Measurements from ENCODE around the gene MVD. TPM values are rescaled to one million over a fixed set of nuclear protein-coding genes. Genes with fewer than 3 reads are reported as not detected.

Gene MVD
- total and polyA plus RNA-seq, 2 of the 13 experiments (the other 11 are each of a cell fraction or from before 2014, with no cell fraction given), result 28.1 to 187 TPM

DNA sequence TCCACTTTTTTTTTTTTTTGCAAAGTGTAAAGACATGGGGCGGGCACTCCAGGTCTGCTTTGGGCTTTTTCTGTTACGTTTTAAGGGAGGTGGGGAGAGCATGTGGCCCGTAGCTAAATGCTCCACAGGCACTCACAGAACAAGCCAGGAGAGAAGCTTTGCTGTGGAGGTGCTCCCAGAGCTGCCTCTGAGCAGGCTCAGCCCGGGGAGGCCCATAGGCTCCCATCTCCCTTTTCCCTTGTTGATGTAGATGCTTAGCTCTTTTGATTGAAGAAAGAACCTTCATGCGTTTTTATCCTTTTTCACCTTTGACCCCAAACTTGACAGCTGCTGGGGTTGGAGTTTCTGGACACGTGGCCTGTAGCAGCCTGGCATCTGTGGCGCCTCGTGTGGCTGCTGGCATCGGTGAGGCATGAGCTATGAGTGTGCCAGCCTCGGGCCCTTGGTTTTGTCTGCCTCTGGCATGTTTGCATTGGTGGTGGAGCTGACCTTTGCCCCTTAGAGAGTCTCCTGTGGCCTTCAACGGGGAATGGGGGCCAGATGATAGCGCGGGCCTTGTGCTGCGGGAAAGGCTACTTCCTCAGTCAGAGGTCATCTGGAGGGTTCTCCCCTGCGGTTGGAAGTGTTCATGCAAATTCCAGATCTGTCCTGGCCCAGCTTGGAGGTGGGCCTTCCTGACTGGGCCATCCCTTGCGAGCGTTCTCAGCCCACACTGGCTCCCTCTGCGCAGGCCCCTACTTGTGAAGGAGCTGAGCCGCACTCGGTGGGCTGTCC, 44.5 kb downstream of the MVD start (continued):
- TF ChIP-seq HNRNPL (IDR thresholded peaks at IDR 0.05; ENCODE audit: low read depth, low read length) (peak; percentile 100), FOXP1 (IDR thresholded peaks at IDR 0.05) (no peak), FOXP1 (CRISPR knock-in tag; IDR thresholded peaks at IDR 0.05) (0 out of 2 replicates have a peak, but pooled peaks have one; percentile 17), ZNF550 (CRISPR knock-in tag; IDR thresholded peaks at IDR 0.05; ENCODE audit: borderline replicate concordance) (0 out of 2 replicates have a peak, but pooled peaks have one; percentile 21), ZNF605 (CRISPR knock-in tag; IDR thresholded peaks at IDR 0.05) (0 out of 2 replicates have a peak, but pooled peaks have one; percentile 8), MAZ (IDR thresholded peaks at IDR 0.05; ENCODE audit: borderline replicate concordance, low read depth, low read length) (peak; percentile 69; the same call in 1 of the 2 replicates), MAZ (CRISPR knock-in tag; IDR thresholded peaks at IDR 0.05; ENCODE audit: low read depth) (0 out of 2 replicates have a peak, but pooled peaks have one; percentile 55), ZNF557 (CRISPR knock-in tag; IDR thresholded peaks at IDR 0.05) (peak; percentile 88; the same call in 1 of the 2 replicates), ESRRA (CRISPR knock-in tag; IDR thresholded peaks at IDR 0.05; ENCODE audit: low read depth) (peak; percentile 80), ZNF331 (CRISPR knock-in tag; IDR thresholded peaks at IDR 0.05) (peak; percentile 84; the same call in 1 of the 2 replicates), ZIK1 (CRISPR knock-in tag; IDR thresholded peaks at IDR 0.05; ENCODE audit: borderline replicate concordance, low read depth) (0 out of 2 replicates have a peak, but pooled peaks have one; percentile 31)
- TF ChIP-seq, protein P1, sequence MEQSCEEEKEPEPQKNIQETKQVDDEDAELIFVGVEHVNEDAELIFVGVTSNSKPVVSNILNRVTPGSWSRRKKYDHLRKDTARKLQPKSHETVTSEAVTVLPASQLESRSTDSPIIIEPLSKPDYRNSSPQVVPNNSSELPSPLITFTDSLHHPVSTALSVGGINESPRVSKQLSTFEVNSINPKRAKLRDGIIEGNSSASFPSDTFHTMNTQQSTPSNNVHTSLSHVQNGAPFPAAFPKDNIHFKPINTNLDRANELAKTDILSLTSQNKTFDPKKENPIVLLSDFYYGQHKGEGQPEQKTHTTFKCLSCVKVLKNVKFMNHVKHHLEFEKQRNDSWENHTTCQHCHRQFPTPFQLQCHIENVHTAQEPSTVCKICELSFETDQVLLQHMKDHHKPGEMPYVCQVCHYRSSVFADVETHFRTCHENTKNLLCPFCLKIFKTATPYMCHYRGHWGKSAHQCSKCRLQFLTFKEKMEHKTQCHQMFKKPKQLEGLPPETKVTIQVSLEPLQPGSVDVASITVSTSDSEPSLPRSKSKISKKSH (CRISPR knock-in tag; IDR thresholded peaks at IDR 0.05; ENCODE audit: borderline replicate concordance), result peak; percentile 15; the same call in 1 of the 2 replicates
- TF ChIP-seq, protein P2, sequence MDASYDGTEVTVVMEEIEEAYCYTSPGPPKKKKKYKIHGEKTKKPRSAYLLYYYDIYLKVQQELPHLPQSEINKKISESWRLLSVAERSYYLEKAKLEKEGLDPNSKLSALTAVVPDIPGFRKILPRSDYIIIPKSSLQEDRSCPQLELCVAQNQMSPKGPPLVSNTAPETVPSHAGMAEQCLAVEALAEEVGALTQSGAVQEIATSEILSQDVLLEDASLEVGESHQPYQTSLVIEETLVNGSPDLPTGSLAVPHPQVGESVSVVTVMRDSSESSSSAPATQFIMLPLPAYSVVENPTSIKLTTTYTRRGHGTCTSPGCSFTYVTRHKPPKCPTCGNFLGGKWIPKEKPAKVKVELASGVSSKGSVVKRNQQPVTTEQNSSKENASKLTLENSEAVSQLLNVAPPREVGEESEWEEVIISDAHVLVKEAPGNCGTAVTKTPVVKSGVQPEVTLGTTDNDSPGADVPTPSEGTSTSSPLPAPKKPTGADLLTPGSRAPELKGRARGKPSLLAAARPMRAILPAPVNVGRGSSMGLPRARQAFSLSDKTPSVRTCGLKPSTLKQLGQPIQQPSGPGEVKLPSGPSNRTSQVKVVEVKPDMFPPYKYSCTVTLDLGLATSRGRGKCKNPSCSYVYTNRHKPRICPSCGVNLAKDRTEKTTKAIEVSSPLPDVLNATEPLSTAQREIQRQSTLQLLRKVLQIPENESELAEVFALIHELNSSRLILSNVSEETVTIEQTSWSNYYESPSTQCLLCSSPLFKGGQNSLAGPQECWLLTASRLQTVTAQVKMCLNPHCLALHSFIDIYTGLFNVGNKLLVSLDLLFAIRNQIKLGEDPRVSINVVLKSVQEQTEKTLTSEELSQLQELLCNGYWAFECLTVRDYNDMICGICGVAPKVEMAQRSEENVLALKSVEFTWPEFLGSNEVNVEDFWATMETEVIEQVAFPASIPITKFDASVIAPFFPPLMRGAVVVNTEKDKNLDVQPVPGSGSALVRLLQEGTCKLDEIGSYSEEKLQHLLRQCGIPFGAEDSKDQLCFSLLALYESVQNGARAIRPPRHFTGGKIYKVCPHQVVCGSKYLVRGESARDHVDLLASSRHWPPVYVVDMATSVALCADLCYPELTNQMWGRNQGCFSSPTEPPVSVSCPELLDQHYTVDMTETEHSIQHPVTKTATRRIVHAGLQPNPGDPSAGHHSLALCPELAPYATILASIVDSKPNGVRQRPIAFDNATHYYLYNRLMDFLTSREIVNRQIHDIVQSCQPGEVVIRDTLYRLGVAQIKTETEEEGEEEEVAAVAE (CRISPR knock-in tag; IDR thresholded peaks at IDR 0.05; ENCODE audit: borderline replicate concordance), result 0 out of 2 replicates have a peak, but pooled peaks have one; percentile 36
- TF ChIP-seq, protein P3, sequence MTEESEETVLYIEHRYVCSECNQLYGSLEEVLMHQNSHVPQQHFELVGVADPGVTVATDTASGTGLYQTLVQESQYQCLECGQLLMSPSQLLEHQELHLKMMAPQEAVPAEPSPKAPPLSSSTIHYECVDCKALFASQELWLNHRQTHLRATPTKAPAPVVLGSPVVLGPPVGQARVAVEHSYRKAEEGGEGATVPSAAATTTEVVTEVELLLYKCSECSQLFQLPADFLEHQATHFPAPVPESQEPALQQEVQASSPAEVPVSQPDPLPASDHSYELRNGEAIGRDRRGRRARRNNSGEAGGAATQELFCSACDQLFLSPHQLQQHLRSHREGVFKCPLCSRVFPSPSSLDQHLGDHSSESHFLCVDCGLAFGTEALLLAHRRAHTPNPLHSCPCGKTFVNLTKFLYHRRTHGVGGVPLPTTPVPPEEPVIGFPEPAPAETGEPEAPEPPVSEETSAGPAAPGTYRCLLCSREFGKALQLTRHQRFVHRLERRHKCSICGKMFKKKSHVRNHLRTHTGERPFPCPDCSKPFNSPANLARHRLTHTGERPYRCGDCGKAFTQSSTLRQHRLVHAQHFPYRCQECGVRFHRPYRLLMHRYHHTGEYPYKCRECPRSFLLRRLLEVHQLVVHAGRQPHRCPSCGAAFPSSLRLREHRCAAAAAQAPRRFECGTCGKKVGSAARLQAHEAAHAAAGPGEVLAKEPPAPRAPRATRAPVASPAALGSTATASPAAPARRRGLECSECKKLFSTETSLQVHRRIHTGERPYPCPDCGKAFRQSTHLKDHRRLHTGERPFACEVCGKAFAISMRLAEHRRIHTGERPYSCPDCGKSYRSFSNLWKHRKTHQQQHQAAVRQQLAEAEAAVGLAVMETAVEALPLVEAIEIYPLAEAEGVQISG (CRISPR knock-in tag; IDR thresholded peaks at IDR 0.05), result peak; percentile 76

Data from HepG2 (cell line).